ENCODE measurements around the gene MUC5B. TPM values are rescaled to one million over a fixed set of nuclear protein-coding genes. Genes with fewer than 3 reads are reported as not detected.

MUC5B gene
- total and polyA plus RNA-seq, 11 donors = 0.01 TPM; not detected in 10

GRCh38 chr11:1232883-1233321 is 10.0 kb downstream of the MUC5B start:
- TF ChIP-seq CTCF (IDR thresholded peaks at IDR 0.05) (no peak), POLR2A (IDR thresholded peaks at IDR 0.05) (no peak)
- no peaks in the 10 kb centered on the region for H3K36me3 ChIP-seq
- H3K4me1 ChIP-seq = no peaks in the 10 kb centered on the region
- no peak overlapping the region for H3K27ac ChIP-seq
- intact Hi-C loops (cut with DNase I) = no loop called here
- H3K9me3 ChIP-seq = no peaks in the 10 kb centered on the region
- ATAC-seq (no peak), DNase-seq (peak in 3 of 5 donors; percentile 14 to 47 (median 19))
- H3K4me3 ChIP-seq = no peak overlapping the region
- peaks cover 0 to 42% (median 10%) of the 10 kb centered on the region in 9 donors for H3K27me3 ChIP-seq
- 62 to 82% (median 79%) methylated on average over 12 to 30 of the region's 30 CpGs for WGBS, 4 donors

- Histone ChIP-seq H3K4me1 (no peaks in the 10 kb centered on the region), H3K27me3 (peaks cover 0 to 36% (median 10%) of the 10 kb centered on the region in 9 donors), H3K27ac (no peak overlapping the region), H3K36me3 (no peaks in the 10 kb centered on the region), H3K9me3 (no peaks in the 10 kb centered on the region), H3K4me3 (no peak overlapping the region)
- WGBS, 4 donors = 59 to 84% (median 77%) methylated on average over 2 to 21 of the region's 21 CpGs
- ATAC-seq = no peak
- peak in 3 of 5 donors; percentile 4 to 45 (median 22) for DNase-seq
- intact Hi-C loops (cut with DNase I) = no loop called here
- TF ChIP-seq POLR2A (IDR thresholded peaks at IDR 0.05) = no peak
- TF ChIP-seq CTCF (IDR thresholded peaks at IDR 0.05) = no peak
These were observed 10.6 kb downstream of the MUC5B start for GRCh38 chr11:1233351-1234053.

GRCh38 chr11:1234054-1234720 is 11.3 kb downstream of the MUC5B start:
- WGBS, 4 donors = 70 to 95% (median 80%) methylated on average over 3 to 22 of the region's 22 CpGs
- H3K27ac ChIP-seq = no peak overlapping the region
- no peak for ATAC-seq
- no peak for TF ChIP-seq CTCF (IDR thresholded peaks at IDR 0.05)
- no peak for TF ChIP-seq POLR2A (IDR thresholded peaks at IDR 0.05)
- intact Hi-C loops (cut with DNase I) = no loop called here
- H3K4me3 ChIP-seq = no peak overlapping the region
- peak in 3 of 5 donors; percentile 13 to 52 (median 15) for DNase-seq
- no peaks in the 10 kb centered on the region for H3K36me3 ChIP-seq
- no peaks in the 10 kb centered on the region for H3K4me1 ChIP-seq
- peaks cover 0 to 30% (median 10%) of the 10 kb centered on the region in 9 donors for H3K27me3 ChIP-seq
- no peaks in the 10 kb centered on the region for H3K9me3 ChIP-seq

- Histone ChIP-seq H3K4me1 (no peaks in the 10 kb centered on the region), H3K36me3 (no peaks in the 10 kb centered on the region), H3K27ac (no peak overlapping the region), H3K9me3 (no peaks in the 10 kb centered on the region), H3K4me3 (no peak overlapping the region), H3K27me3 (peaks cover 0 to 24% (median 5%) of the 10 kb centered on the region in 9 donors)
- no peak for ATAC-seq
- peak in 3 of 5 donors; percentile 18 to 52 (median 22) for DNase-seq
- 82 to 85% (median 84%) methylated on average over 17 to 23 of the region's 23 CpGs for whole genome bisulfite sequencing, 4 donors
- no peak for TF ChIP-seq CTCF (IDR thresholded peaks at IDR 0.05)
- no peak for TF ChIP-seq POLR2A (IDR thresholded peaks at IDR 0.05)
- intact Hi-C loops (cut with DNase I) = no loop called here
These were observed 12.0 kb downstream of the MUC5B start for GRCh38 chr11:1234771-1235305.

Measured in heart left ventricle (tissue), 16 donors.